Loucy (cell line): ENCODE data around the gene JAZF1.

ENCODE experiments used
- H2AFZ ChIP-seq: fragments of 200-600 bp; sonication (generic); 2 replicates; pipeline ENCODE4 v1.6.0; 2016; ENCODE audit warnings: antibody characterized with exemption, mild to moderate bottlenecking, low read length, moderate library complexity
- H3F3A ChIP-seq: fragments of 200-600 bp; 2 replicates; pipeline ENCODE4 v1.6.0; 2016; ENCODE audit warnings: antibody characterized with exemption, low read depth, mild to moderate bottlenecking
- H3K27me3 ChIP-seq: fragments of 200-600 bp; sonication (generic); 2 replicates; pipeline ENCODE4 v1.6.1; 2014; ENCODE audit warnings: low read length, mild to moderate bottlenecking; ENCODE audit not compliant: insufficient read depth, poor library complexity, severe bottlenecking
- H3K36me3 ChIP-seq: fragments of 200-600 bp; sonication (generic); 2 replicates; pipeline ENCODE4 v1.6.1; 2016; ENCODE audit warnings: low read length; ENCODE audit not compliant: insufficient read depth
- H3K4me1 ChIP-seq: fragments of 200-600 bp; sonication (generic); 2 replicates; pipeline ENCODE4 v1.5.1; 2014; ENCODE audit warnings: low read length, mild to moderate bottlenecking; ENCODE audit not compliant: insufficient read depth, poor library complexity, severe bottlenecking
- H3K4me2 ChIP-seq: fragments of 200-600 bp; sonication (generic); 2 replicates; pipeline ENCODE4 v1.6.0; 2014; ENCODE audit warnings: antibody characterized with exemption, low read length, low read depth, mild to moderate bottlenecking; ENCODE audit not compliant: poor library complexity, severe bottlenecking
- H3K4me3 ChIP-seq: fragments of 200-600 bp; sonication (generic); 2 replicates; pipeline ENCODE4 v1.5.1; 2014; ENCODE audit warnings: low read length, mild to moderate bottlenecking, mixed read lengths; ENCODE audit not compliant: poor library complexity, severe bottlenecking
- H3K79me2 ChIP-seq: fragments of 200-600 bp; sonication (generic); 2 replicates; pipeline ENCODE4 v1.6.1; 2014; ENCODE audit warnings: low read length; ENCODE audit not compliant: insufficient read depth
- H3K9ac ChIP-seq: fragments of 200-600 bp; sonication (generic); 2 replicates; pipeline ENCODE4 v1.6.0; 2014; ENCODE audit warnings: mild to moderate bottlenecking, low read depth, low read length, moderate library complexity; ENCODE audit not compliant: poor library complexity, severe bottlenecking
- H3K9me2 ChIP-seq: fragments of 200-600 bp; sonication (generic); replicated peaks from 2 replicates; pipeline ENCODE4 v1.6.1; 2016; ENCODE audit warnings: low read depth, low read length, mixed read lengths
- H3K9me3 ChIP-seq: fragments of 200-600 bp; sonication (generic); 2 replicates; pipeline ENCODE4 v1.6.1; 2014; ENCODE audit warnings: mild to moderate bottlenecking, antibody characterized with exemption, low read length, low read depth; ENCODE audit not compliant: insufficient read depth
- H4K20me1 ChIP-seq: fragments of 200-600 bp; sonication (generic); 2 replicates; pipeline ENCODE4 v1.6.0; 2014; ENCODE audit warnings: antibody characterized with exemption, low read length, mild to moderate bottlenecking; ENCODE audit not compliant: insufficient read depth, poor library complexity, severe bottlenecking
- CTCF ChIP-seq: fragments of 200-600 bp; sonication (generic); conservative IDR thresholded peaks from 2 replicates; pipeline ENCODE4 v1.5.1; 2014; ENCODE audit warnings: mild to moderate bottlenecking, antibody characterized with exemption, low read length
- EZH2phosphoT487 ChIP-seq: fragments of 200-600 bp; IDR thresholded peaks from 2 replicates; pipeline ENCODE4 v1.6.1; 2018; ENCODE audit warnings: antibody characterized with exemption, mild to moderate bottlenecking, moderate library complexity, borderline replicate concordance

JAZF1 gene

GRCh38 chr7:28078036-28078901 lies 102.3 kb downstream of the JAZF1 start:
- Histone ChIP-seq H3K79me2 (peaks cover 31% of the 10 kb centered on the region), H3F3A (no peaks in the 10 kb centered on the region; the same call in 1 of the 2 replicates), H3K4me3 (no peak overlapping the region), H3K9me3 (no peaks in the 10 kb centered on the region), H3K4me1 (peaks cover 50% of the 10 kb centered on the region), H3K9ac (no peak overlapping the region), H4K20me1 (no peaks in the 10 kb centered on the region), H3K4me2 (peak overlapping the region; percentile 5), H3K36me3 (no peaks in the 10 kb centered on the region), H2AFZ (no peak overlapping the region), H3K9me2 (no peaks in the 10 kb centered on the region), H3K27me3 (no peaks in the 10 kb centered on the region)
- no peak for TF ChIP-seq EZH2phosphoT487
- peak; percentile 99 for TF ChIP-seq CTCF

DNA sequence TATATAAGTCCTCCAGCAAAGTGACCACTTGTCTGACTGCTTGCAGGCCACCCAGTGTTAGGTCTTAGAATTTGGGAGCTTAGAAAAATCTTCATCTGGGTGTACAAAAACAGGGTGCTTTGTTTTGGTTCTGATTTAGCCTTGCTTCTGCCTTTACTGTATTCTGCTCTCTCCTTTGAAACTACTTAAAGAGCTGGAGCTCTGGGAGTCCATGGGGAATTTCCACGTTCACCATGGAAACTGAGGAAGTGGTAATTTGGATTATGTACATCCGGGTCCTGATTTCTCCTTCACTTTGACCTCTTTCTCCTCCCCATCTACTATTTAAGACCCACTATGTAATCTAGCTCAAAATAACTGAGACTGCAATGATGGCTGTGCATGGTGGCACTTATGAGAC lies 103.0 kb downstream of the JAZF1 start:
- Histone ChIP-seq H3K9ac (no peak overlapping the region), H3K4me2 (peak overlapping the region; percentile 5)

DNA sequence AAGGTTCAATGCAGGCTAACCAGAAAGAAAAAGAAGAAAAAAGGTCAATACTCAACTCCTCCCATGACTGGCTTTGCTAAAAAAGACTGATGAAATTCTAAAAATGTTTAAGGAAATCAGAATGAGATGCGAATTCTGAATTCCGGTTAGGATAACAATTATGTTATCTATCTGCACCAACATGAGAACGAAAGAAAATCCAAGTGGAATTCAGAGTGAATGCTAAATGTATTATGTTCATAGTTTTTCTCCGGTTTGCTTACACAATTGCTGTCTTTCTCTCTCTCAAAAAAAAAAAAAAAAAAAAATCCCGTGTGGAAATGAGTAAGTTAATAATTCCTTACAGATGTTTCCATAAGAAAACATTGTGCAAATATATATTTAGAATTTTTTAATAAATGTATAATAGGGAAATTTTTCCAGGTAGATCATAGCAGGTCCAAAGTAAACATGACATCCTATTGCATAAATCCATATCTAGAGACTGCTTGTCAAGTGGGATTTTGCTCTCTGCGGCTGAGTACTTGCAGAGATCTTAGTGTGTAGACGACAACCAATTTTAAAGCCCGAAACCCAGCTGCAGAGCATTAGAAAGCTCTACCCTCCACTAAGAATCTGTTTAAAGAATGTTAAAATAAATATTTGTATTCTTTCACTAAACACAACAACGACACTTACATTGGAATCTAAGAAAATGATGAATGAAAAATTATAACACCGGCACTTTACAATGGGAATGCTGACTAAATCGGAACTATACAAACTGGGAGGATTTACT lies 104.0 kb downstream of the JAZF1 start:
- no peaks in the 10 kb centered on the region for H3K9me2 ChIP-seq
- no peaks in the 10 kb centered on the region for H3K27me3 ChIP-seq
- no peak overlapping the region for H2AFZ ChIP-seq
- TF ChIP-seq CTCF (no peak), EZH2phosphoT487 (no peak)
- H3K4me2 ChIP-seq: no peak overlapping the region
- no peak overlapping the region for H3K9ac ChIP-seq
- H4K20me1 ChIP-seq: no peaks in the 10 kb centered on the region
- H3K4me3 ChIP-seq: no peak overlapping the region
- no peaks in the 10 kb centered on the region for H3K36me3 ChIP-seq
- no peaks in the 10 kb centered on the region; the same call in 1 of the 2 replicates for H3F3A ChIP-seq
- H3K9me3 ChIP-seq: no peaks in the 10 kb centered on the region
- H3K4me1 ChIP-seq: peaks cover 34% of the 10 kb centered on the region
- peaks cover 18% of the 10 kb centered on the region for H3K79me2 ChIP-seq

More for the DNA sequence above, 103.0 kb downstream of the JAZF1 start:
- Histone ChIP-seq H3F3A (no peaks in the 10 kb centered on the region; the same call in 1 of the 2 replicates), H3K27me3 (no peaks in the 10 kb centered on the region), H3K79me2 (peaks cover 24% of the 10 kb centered on the region), H3K4me1 (peaks cover 44% of the 10 kb centered on the region), H3K36me3 (no peaks in the 10 kb centered on the region), H3K4me3 (no peak overlapping the region), H3K9me2 (no peaks in the 10 kb centered on the region), H3K9me3 (no peaks in the 10 kb centered on the region), H4K20me1 (no peaks in the 10 kb centered on the region), H2AFZ (no peak overlapping the region)
- TF ChIP-seq EZH2phosphoT487: no peak
- no peak for TF ChIP-seq CTCF
